Neural progenitor cell (in vitro differentiated cells): Measurements from ENCODE around the gene TTYH2. TPM values are rescaled to one million over a fixed set of nuclear protein-coding genes. Genes with fewer than 3 reads are reported as not detected.
A peak's percentile ranks its signal among the peaks of the same experiment; 100 is the strongest.
"Not testable (repeated sequence)": the region's sequence is repeated elsewhere in the genome, so short reads cannot be mapped to it uniquely, and the experiment has no call there.

ENCODE experiments used
- DNase-seq: peaks from one replicate; pipeline ENCODE4 v3.0.0-alpha.2; 2016; ENCODE audit warnings: low spot score
- H2AFZ ChIP-seq: fragments of 200-600 bp; sonication (generic); replicated peaks from 2 replicates; pipeline ENCODE4 v1.6.1; 2016; ENCODE audit warnings: antibody characterized with exemption
- H3F3A ChIP-seq: fragments of 200-600 bp; sonication (generic); 2 replicates; pipeline ENCODE4 v1.6.1; 2016; ENCODE audit warnings: antibody characterized with exemption, low read depth
- H3K27ac ChIP-seq: fragments of 200-600 bp; sonication (generic); 2 replicates; pipeline ENCODE4 v1.5.1; 2016; ENCODE audit warnings: mild to moderate bottlenecking
- H3K27me3 ChIP-seq: fragments of 200-600 bp; sonication (generic); 2 replicates; pipeline ENCODE4 v1.6.1; 2016; ENCODE audit warnings: mild to moderate bottlenecking, moderate library complexity
- H3K36me3 ChIP-seq: fragments of 200-600 bp; sonication (generic); 2 replicates; pipeline ENCODE4 v1.5.1; 2016
- H3K4me1 ChIP-seq: fragments of 200-600 bp; sonication (generic); 2 replicates; pipeline ENCODE4 v1.6.1; 2016; ENCODE audit warnings: mixed run types
- H3K4me2 ChIP-seq: fragments of 200-600 bp; sonication (generic); 2 replicates; pipeline ENCODE4 v1.6.1; 2016
- H3K4me3 ChIP-seq: fragments of 200-600 bp; sonication (generic); 2 replicates; pipeline ENCODE4 v1.5.1; 2016
- H3K79me2 ChIP-seq: fragments of 200-600 bp; sonication (generic); 2 replicates; pipeline ENCODE4 v1.6.1; 2016; ENCODE audit warnings: low read depth
- H3K9ac ChIP-seq: fragments of 200-600 bp; sonication (generic); 2 replicates; pipeline ENCODE4 v1.6.1; 2016
- H3K9me3 ChIP-seq: fragments of 200-600 bp; sonication (generic); 2 replicates; pipeline ENCODE4 v1.5.1; 2016; ENCODE audit warnings: low read depth
- H4K20me1 ChIP-seq: fragments of 200-600 bp; sonication (generic); 2 replicates; pipeline ENCODE4 v1.6.1; 2016; ENCODE audit warnings: low read depth
- H3K27ac Mint-ChIP-seq: 3 replicates; pipeline ENCODE4 v1.8.0; 2021; ENCODE audit warnings: mixed read lengths
- H3K27me3 Mint-ChIP-seq: 2 replicates; pipeline ENCODE4 v1.8.0; 2022; ENCODE audit warnings: low read depth, mild to moderate bottlenecking, inconsistent platforms, moderate library complexity, mixed read lengths; ENCODE audit not compliant: insufficient read depth
- H3K36me3 Mint-ChIP-seq: 3 replicates; pipeline ENCODE4 v1.8.0; 2021; ENCODE audit warnings: mixed read lengths
- H3K4me1 Mint-ChIP-seq: 3 replicates; pipeline ENCODE4 v1.8.0; 2021; ENCODE audit warnings: mixed read lengths
- H3K4me3 Mint-ChIP-seq: 3 replicates; pipeline ENCODE4 v1.8.0; 2021; ENCODE audit warnings: mild to moderate bottlenecking, moderate library complexity, mixed read lengths
- H3K9me3 Mint-ChIP-seq: 3 replicates; pipeline ENCODE4 v1.8.0; 2020; ENCODE audit warnings: mixed read lengths
- EZH2 ChIP-seq: fragments of 200-600 bp; sonication (generic); IDR thresholded peaks from 2 replicates; pipeline ENCODE4 v1.6.1; 2017; ENCODE audit warnings: antibody characterized with exemption, mild to moderate bottlenecking, moderate library complexity
- EZH2phosphoT487 ChIP-seq: fragments of 200-600 bp; sonication (generic); IDR thresholded peaks from 2 replicates; pipeline ENCODE4 v1.6.1; 2017; ENCODE audit warnings: antibody characterized with exemption
- total RNA-seq: library from RNA; depleted of rRNA; stranded (reverse); fragments of >200 nt; gene quantifications from 2 replicates; pipeline ENCODE4 v1.2.3, GENCODE V29; 2015; ENCODE audit warnings: low replicate concordance
- TF ChIP-seq, protein P1 (sequence below): fragments of 200-600 bp; sonication (generic); IDR thresholded peaks from 2 replicates; pipeline ENCODE4 v1.5.1; 2017; ENCODE audit warnings: antibody characterized with exemption, mild to moderate bottlenecking

Gene TTYH2
- total RNA-seq, 1 donor from 2014 or later, result 5.8 TPM

GRCh38 chr17:74259667-74260524 is 46.5 kb downstream of the TTYH2 start:
- no peak for DNase-seq
- H3K4me3 Mint-ChIP-seq, result no peak overlapping the region
- peak overlapping the region; percentile 64 for H3K4me2 ChIP-seq

GRCh38 chr17:74260525-74260850 is 47.1 kb downstream of the TTYH2 start:
- Histone ChIP-seq H4K20me1 (peaks cover 3% of the 10 kb centered on the region), H3K79me2 (no peaks in the 10 kb centered on the region), H3K4me2 (peak overlapping the region; percentile 64), H3K27me3 (peaks cover 7% of the 10 kb centered on the region), H3F3A (peaks cover 15% of the 10 kb centered on the region), H3K4me3 (no peak overlapping the region), H3K4me1 (peaks cover 28% of the 10 kb centered on the region), H3K27ac (no peak overlapping the region), H3K9me3 (no peaks in the 10 kb centered on the region), H3K36me3 (no peaks in the 10 kb centered on the region), H2AFZ (no peak overlapping the region), H3K9ac (no peak overlapping the region)
- no peak for TF ChIP-seq EZH2phosphoT487
- TF ChIP-seq, protein P1, sequence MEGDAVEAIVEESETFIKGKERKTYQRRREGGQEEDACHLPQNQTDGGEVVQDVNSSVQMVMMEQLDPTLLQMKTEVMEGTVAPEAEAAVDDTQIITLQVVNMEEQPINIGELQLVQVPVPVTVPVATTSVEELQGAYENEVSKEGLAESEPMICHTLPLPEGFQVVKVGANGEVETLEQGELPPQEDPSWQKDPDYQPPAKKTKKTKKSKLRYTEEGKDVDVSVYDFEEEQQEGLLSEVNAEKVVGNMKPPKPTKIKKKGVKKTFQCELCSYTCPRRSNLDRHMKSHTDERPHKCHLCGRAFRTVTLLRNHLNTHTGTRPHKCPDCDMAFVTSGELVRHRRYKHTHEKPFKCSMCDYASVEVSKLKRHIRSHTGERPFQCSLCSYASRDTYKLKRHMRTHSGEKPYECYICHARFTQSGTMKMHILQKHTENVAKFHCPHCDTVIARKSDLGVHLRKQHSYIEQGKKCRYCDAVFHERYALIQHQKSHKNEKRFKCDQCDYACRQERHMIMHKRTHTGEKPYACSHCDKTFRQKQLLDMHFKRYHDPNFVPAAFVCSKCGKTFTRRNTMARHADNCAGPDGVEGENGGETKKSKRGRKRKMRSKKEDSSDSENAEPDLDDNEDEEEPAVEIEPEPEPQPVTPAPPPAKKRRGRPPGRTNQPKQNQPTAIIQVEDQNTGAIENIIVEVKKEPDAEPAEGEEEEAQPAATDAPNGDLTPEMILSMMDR, result no peak
- TF ChIP-seq EZH2, result no peak
- Mint-ChIP-seq H3K4me1 (peaks cover 33% of the 10 kb centered on the region), H3K36me3 (no peaks in the 10 kb centered on the region), H3K4me3 (no peak overlapping the region), H3K27ac (no peak overlapping the region), H3K27me3 (peaks cover 6% of the 10 kb centered on the region), H3K9me3 (no peaks in the 10 kb centered on the region)
- DNase-seq, result peak; percentile 60

More at GRCh38 chr17:74259667-74260524, 46.5 kb downstream of the TTYH2 start:
- H3K4me3 ChIP-seq, result no peak overlapping the region
- H4K20me1 ChIP-seq, result peaks cover 3% of the 10 kb centered on the region
- H3K79me2 ChIP-seq, result no peaks in the 10 kb centered on the region
- H3K27me3 ChIP-seq, result peaks cover 7% of the 10 kb centered on the region
- peaks cover 15% of the 10 kb centered on the region for H3F3A ChIP-seq
- no peaks in the 10 kb centered on the region for H3K9me3 Mint-ChIP-seq
- peaks cover 28% of the 10 kb centered on the region for H3K4me1 ChIP-seq
- no peak overlapping the region for H3K27ac Mint-ChIP-seq
- no peak overlapping the region for H3K9ac ChIP-seq
- no peaks in the 10 kb centered on the region for H3K9me3 ChIP-seq
- H2AFZ ChIP-seq, result no peak overlapping the region
- H3K36me3 ChIP-seq, result no peaks in the 10 kb centered on the region
- H3K27me3 Mint-ChIP-seq, result peaks cover 7% of the 10 kb centered on the region
- peaks cover 33% of the 10 kb centered on the region for H3K4me1 Mint-ChIP-seq
- no peak overlapping the region for H3K27ac ChIP-seq
- TF ChIP-seq, protein P1, result no peak
- TF ChIP-seq EZH2 (no peak), EZH2phosphoT487 (no peak)
- no peaks in the 10 kb centered on the region for H3K36me3 Mint-ChIP-seq

GRCh38 chr17:74262601-74263000 is 49.2 kb downstream of the TTYH2 start:
- Mint-ChIP-seq H3K4me3 (no peak overlapping the region), H3K27me3 (peaks cover 8% of the 10 kb centered on the region)
- no peak overlapping the region for H3K4me2 ChIP-seq

GRCh38 chr17:74267054-74267453 is 53.7 kb downstream of the TTYH2 start:
- H3K4me3 Mint-ChIP-seq, H4K20me1 ChIP-seq, H3K36me3 ChIP-seq, H3K9me3 ChIP-seq, DNase-seq, H3K27ac Mint-ChIP-seq, H3K9ac ChIP-seq, H3K27ac ChIP-seq, H3K79me2 ChIP-seq, H3K4me2 ChIP-seq, H3K27me3 ChIP-seq, H2AFZ ChIP-seq, H3K4me3 ChIP-seq, H3F3A ChIP-seq, H3K9me3 Mint-ChIP-seq, H3K36me3 Mint-ChIP-seq: not testable (repeated sequence)
- H3K27me3 Mint-ChIP-seq, result peaks cover 16% of the 10 kb centered on the region
- H3K4me1 ChIP-seq, result peaks cover 13% of the 10 kb centered on the region
- peaks cover 38% of the 10 kb centered on the region for H3K4me1 Mint-ChIP-seq

More at GRCh38 chr17:74262601-74263000, 49.2 kb downstream of the TTYH2 start:
- peaks cover 33% of the 10 kb centered on the region for H3K4me1 Mint-ChIP-seq
- Histone ChIP-seq H3K9ac (no peak overlapping the region), H2AFZ (no peak overlapping the region), H3K79me2 (no peaks in the 10 kb centered on the region), H3K27ac (no peak overlapping the region), H3K4me1 (peaks cover 28% of the 10 kb centered on the region), H3F3A (peaks cover 15% of the 10 kb centered on the region), H4K20me1 (peaks cover 3% of the 10 kb centered on the region), H3K9me3 (no peaks in the 10 kb centered on the region), H3K4me3 (no peak overlapping the region), H3K27me3 (peaks cover 7% of the 10 kb centered on the region), H3K36me3 (no peaks in the 10 kb centered on the region)
- no peaks in the 10 kb centered on the region for H3K36me3 Mint-ChIP-seq
- TF ChIP-seq EZH2 (no peak), EZH2phosphoT487 (no peak)
- TF ChIP-seq, protein P1, result no peak
- no peak for DNase-seq
- no peaks in the 10 kb centered on the region for H3K9me3 Mint-ChIP-seq
- H3K27ac Mint-ChIP-seq, result no peak overlapping the region
